ENCODE results near the gene CPLANE2. TPM values are rescaled to one million over a fixed set of nuclear protein-coding genes. Genes with fewer than 3 reads are reported as not detected.

The CPLANE2 gene
- total RNA-seq, 1 donor from 2014 or later: 9.1 TPM

- DNase-seq (peak; percentile 73), ATAC-seq (peak; percentile 73 to 75)
- intact Hi-C loops (cut with DNase I): no loop called here
- H3K36me3 ChIP-seq: peaks cover 22% of the 10 kb centered on the region
- no peak overlapping the region for H3K4me3 ChIP-seq
- H3K27ac ChIP-seq: no peak overlapping the region
- TF ChIP-seq CTCF (IDR thresholded peaks at IDR 0.05): peak; percentile 88
- no peaks in the 10 kb centered on the region for H3K9me3 ChIP-seq
- no peaks in the 10 kb centered on the region for H3K27me3 ChIP-seq (ENCODE audit: low read depth)
- peaks cover 28% of the 10 kb centered on the region for H3K4me1 ChIP-seq
Observed at GRCh38 chr1:16243936-16244649, 7.1 kb upstream of the CPLANE2 start.

GRCh38 chr1:16243215-16243610, 6.2 kb upstream of the CPLANE2 start:
- H3K27me3 ChIP-seq (ENCODE audit: low read depth): no peaks in the 10 kb centered on the region
- peaks cover 22% of the 10 kb centered on the region for H3K36me3 ChIP-seq
- TF ChIP-seq CTCF (IDR thresholded peaks at IDR 0.05): no peak
- H3K27ac ChIP-seq: no peak overlapping the region
- no peaks in the 10 kb centered on the region for H3K9me3 ChIP-seq
- DNase-seq (no peak), ATAC-seq (no peak)
- intact Hi-C loops (cut with DNase I): no loop called here
- no peak overlapping the region for H3K4me3 ChIP-seq
- peaks cover 19% of the 10 kb centered on the region for H3K4me1 ChIP-seq

GRCh38 chr1:16242556-16243214, 5.7 kb upstream of the CPLANE2 start:
- TF ChIP-seq CTCF (IDR thresholded peaks at IDR 0.05): no peak
- ATAC-seq (no peak), DNase-seq (no peak)
- Histone ChIP-seq H3K36me3 (peaks cover 17% of the 10 kb centered on the region), H3K27me3 (ENCODE audit: low read depth) (no peaks in the 10 kb centered on the region), H3K27ac (no peak overlapping the region), H3K9me3 (no peaks in the 10 kb centered on the region), H3K4me3 (no peak overlapping the region), H3K4me1 (peaks cover 17% of the 10 kb centered on the region)
- intact Hi-C loops (cut with DNase I): no loop called here

GRCh38 chr1:16241221-16241708, 4.3 kb upstream of the CPLANE2 start:
- no peak for TF ChIP-seq CTCF (IDR thresholded peaks at IDR 0.05)
- Histone ChIP-seq H3K4me1 (peaks cover 21% of the 10 kb centered on the region), H3K27ac (no peak overlapping the region), H3K9me3 (no peaks in the 10 kb centered on the region), H3K4me3 (no peak overlapping the region), H3K36me3 (peaks cover 8% of the 10 kb centered on the region), H3K27me3 (ENCODE audit: low read depth) (no peaks in the 10 kb centered on the region)
- DNase-seq: peak; percentile 24
- intact Hi-C loops (cut with DNase I): no loop called here
- ATAC-seq: no peak

- no peak for DNase-seq
- no peak overlapping the region for H3K4me3 ChIP-seq
- no peak overlapping the region for H3K27ac ChIP-seq
- no peaks in the 10 kb centered on the region for H3K27me3 ChIP-seq (ENCODE audit: low read depth)
- ATAC-seq: no peak
- no peaks in the 10 kb centered on the region for H3K9me3 ChIP-seq
- peaks cover 26% of the 10 kb centered on the region for H3K4me1 ChIP-seq
- H3K36me3 ChIP-seq: no peaks in the 10 kb centered on the region
- no peak for TF ChIP-seq CTCF (IDR thresholded peaks at IDR 0.05)
- intact Hi-C loops (cut with DNase I): no loop called here
Observed at GRCh38 chr1:16239972-16240491, 3.0 kb upstream of the CPLANE2 start.

Data from lower lobe of right lung (tissue), 2 donors.